Measurements from ENCODE around the gene KCNS1.
"Not testable (repeated sequence)": the region's sequence is repeated elsewhere in the genome, so short reads cannot be mapped to it uniquely, and the experiment has no call there.

KCNS1 gene

DNA sequence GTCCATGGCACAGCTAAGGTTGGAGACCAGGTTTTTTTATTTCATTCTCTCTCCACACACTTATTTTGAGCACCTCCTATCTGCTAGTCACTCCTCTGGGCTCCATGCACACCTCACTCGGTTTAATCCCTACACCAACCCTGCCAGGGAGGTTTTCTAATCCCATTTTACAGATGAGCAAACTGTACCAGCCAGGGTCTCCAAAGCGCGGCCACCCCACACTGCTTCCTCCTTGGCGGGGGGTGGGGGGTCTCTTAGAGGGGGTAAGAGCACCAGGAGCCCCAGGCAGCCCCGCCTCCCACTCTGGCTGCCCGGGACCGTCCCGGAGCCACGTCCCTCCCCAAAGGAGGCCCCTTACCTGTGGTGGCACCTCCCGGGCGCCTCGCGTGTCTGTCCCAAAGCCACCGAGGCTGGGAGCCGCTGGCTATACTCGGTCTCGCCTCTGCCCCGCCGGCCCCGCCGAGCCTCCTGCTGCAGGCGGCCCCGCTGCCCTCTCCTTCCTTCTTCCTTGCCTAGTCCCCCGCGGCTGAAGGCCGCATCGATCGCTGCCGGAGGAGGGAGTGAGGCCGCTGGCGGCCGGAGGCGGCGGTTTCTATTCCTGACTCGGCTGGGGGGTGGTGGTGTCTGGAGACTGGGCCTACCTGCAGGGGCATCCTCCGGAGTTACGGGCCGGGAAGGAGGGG, at the start of gene KCNS1:
Gene KCNS1, minus strand, starts transcription at position 565 of the 683 bp plus-strand sequence. CDS start 1,891 bp downstream, outside the sequence.
- no peak for DNase-seq (ENCODE audit: low spot score)

GRCh38 chr20:45149062-45149461, 48.1 kb upstream of the KCNS1 start:
- no peak for DNase-seq (ENCODE audit: low spot score)

DNA sequence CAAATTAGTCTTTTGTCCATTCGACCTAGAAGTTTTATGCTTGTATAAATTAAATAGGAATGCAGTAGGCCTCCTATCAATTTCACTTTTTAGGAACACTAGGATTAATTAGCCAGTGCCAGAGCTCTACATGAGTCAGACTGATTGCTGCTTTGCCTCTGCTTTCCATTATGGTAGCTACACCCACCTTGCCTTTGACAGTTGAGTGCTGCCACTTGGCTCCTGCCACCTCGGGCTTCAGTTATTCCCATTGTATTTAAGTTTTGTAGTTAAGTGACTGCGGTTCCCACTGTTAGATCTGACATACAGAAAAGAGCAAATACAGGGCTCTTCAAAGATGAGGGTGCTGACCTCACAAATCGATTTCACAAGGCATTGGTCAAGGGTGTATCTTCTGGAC, 39.9 kb upstream of the KCNS1 start:
- DNase-seq (ENCODE audit: low spot score), result no peak

DNA sequence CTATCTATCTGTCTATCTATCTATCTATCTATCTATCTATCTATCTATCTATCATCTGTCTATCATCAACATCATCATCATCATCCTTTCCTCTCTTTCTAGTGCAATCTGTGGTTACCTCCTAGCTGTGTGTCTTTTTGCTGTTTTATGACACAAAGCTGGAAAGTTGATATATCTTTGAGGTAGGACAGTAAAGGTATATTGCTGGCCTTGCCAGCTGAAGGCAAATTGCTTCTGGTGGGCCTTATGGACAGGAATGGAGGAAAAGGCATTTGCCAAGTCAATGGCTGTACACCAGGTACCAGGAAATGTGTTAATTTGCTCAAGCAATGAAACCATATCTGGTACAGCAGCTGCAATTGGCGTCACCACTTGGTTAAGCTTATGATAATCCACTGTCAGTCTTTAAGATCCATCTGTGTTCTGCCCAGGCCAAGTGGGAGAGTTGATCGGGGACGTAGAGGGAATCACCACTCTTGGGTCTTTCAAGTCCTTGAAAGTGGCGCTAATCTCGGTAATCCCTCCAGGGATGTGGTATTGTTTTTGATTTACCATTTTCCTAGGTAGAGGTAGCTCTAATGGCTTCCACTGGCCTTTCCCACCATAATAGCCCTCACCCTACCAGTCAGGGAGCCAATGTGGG, 38.9 kb upstream of the KCNS1 start:
- DNase-seq (ENCODE audit: low spot score), result not testable (repeated sequence)

DNA sequence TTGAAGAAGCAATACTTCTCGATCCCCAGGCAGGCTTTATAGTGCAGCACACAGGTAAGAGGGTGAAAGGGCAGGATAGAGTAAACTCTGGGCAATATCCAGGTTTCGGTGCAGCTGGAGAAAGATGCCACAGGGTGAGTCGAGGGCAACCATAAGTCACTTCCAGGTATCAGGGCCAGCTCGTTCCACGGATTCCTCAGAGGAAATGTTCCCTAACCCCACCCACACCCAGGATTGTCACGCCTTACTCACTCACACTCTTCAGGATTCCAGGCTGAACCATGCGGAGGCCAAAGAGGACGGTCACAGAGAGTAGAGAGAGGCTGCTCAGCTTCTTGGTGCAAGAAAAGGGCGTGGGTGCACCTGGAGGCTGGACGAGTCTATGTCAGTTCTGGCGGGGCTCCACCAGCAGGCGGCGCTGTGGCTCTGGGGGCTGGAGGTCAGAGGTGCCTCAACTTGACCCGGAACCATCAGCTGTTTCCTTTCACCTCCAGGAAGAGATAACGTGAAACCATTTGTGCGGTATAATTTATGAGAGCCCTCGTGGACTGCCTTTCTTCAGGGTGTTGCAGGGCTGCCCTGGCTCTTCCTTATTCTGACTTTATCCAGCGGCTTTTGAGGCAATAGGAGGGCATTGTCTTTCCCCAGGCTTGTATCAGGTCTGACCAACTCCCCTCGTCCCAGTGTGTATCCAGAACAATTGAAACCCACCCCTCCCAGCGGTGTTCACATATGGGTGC, 37.8 kb upstream of the KCNS1 start:
- DNase-seq (ENCODE audit: low spot score), result peak; percentile 64

DNA sequence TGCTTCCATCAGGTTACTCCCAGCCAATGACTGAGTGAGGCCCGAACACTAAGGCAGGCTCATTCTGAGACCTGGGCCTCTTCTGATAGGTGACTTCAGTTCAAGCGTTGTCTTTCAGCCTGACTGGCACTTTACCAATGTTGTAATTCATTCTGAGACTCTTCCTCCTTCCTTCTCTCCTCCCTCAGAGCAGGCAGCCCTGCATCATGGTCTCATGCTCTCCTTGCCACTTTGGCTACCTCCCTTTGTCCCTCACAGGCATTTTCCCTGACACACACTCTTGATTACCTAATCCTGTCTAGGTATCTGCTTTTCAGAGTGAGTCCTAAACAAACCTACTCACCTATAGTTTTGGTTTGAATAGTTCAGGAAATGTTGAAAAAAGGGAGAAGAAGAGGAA, 36.0 kb upstream of the KCNS1 start:
- DNase-seq (ENCODE audit: low spot score), result no peak

DNA sequence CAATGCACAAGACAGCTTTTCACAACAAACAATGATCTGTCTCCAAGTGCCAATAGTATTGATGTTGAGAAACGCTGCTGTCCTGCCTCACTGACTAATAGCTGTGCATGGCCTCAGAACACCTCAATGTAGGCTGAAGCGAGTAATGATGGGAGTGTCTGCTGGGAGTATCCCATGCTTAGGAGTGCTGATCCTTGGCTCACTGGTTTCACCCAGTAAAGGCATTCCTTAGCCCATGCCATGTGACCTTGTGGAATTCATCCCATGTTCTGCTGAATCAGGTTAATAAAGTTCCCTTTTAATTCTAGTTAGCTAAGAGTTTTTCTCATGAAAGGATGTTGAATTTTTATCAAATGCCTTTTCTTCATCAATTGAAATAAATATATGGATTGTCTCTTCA, 27.2 kb upstream of the KCNS1 start:
- DNase-seq (ENCODE audit: low spot score), result no peak

DNA sequence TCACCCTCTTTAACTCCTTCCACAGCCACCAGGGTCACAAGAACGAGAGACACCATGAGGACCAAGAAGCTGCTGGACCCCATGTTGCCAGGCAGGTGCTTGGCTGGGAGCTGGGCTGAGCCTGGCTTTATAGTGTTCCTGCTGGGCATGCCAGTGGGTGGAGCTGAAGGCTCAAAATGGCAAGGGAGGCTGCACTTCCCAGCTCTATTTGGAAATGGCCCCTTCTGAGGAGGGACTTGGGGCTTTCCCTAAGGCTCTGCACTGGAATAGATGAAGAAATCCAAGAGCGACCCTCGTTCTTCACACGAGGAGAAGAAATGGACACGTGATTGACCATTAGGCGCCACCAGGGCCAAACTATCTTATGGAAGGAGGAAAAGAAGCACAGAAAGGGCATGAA, 23.4 kb upstream of the KCNS1 start, which contains the start of gene WFDC12:
Gene WFDC12, minus strand, starts transcription at position 101 of the 400 bp plus-strand sequence. Its CDS starts 18 bp downstream, at position 83.
- no peak for DNase-seq (ENCODE audit: low spot score)

DNA sequence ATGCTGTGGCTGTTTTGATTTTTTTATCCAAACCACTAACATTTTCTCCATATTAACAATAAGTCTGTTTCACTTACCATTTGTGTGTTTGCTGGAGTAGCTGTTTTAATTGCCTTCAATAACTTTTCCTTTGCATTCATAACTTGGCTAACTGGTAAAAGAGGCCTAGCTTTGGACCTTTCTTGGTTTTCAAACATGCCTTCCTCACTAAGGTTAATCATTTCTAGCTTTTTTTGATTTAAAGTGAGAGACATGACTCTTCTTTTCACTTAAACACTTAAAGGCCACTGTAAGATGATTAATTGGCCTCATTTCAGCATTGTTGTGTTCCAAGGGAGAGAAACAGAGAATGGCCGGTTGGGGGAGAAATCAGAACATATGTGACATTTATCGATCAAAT, 20.5 kb upstream of the KCNS1 start:
- no peak for DNase-seq (ENCODE audit: low spot score)

- no peak for DNase-seq (ENCODE audit: low spot score)
Measured at GRCh38 chr20:45119556-45120266, 18.8 kb upstream of the KCNS1 start.

DNA sequence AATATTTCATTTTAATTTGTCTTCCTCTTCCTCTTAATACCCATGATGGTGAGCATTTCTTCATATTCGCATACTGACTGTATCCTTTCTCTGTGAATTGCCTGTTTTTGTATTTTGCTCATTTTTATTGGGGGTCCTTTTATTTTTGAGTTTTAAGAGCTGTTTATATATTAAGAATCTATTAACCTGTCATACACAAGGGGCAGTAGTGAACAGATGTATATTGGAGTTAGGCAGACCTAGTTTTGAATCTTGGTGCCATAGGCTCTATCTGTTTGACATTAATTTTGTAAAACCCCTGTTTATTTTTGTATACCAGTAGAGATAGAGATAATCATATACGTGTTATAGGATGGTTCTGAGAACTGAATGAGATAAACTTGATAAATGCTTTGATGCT, 17.1 kb upstream of the KCNS1 start:
- DNase-seq (ENCODE audit: low spot score), result no peak

DNA sequence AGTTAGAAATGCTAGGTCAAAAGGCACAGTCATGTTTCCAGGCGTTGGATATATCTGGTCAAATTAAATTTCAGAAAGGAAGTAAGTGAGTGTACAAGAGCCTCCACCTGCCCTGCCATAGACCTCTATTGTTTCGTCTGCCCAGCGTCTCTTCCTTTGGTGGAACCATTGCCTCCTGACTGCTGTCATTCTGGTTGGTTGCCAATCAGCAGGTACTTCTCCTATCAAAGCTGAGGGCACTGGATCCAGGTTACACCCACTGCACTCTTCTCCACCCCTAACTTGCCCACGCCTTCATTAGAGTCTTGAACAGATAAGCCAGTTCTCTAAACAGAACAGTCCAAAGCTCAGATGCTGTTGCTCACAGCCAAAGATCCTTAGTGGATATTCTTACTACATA, 16.7 kb upstream of the KCNS1 start:
- DNase-seq (ENCODE audit: low spot score), result no peak

GRCh38 chr20:45115829-45116228, 14.9 kb upstream of the KCNS1 start:
- no peak for DNase-seq (ENCODE audit: low spot score)

DNA sequence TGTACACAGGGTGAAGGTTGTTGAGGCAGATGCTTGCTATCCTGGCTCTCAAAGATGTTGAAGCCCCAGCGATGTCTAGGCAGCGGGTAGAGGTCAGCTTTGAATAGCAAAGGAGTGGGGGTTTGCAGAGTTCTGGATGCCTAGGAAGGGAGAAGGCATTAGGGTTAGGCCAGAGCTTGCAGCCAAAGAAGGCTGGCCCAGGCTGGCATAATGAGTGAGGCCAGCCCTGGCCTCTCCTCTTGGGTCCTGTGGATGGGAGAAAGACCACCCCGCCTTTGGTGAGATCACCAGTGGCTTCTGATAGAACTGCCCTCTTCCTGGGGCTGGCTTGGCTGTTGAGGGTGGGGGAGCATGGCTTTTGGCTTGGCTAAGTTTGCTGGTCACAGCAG, 14.5 kb upstream of the KCNS1 start:
- DNase-seq (ENCODE audit: low spot score), result no peak

DNA sequence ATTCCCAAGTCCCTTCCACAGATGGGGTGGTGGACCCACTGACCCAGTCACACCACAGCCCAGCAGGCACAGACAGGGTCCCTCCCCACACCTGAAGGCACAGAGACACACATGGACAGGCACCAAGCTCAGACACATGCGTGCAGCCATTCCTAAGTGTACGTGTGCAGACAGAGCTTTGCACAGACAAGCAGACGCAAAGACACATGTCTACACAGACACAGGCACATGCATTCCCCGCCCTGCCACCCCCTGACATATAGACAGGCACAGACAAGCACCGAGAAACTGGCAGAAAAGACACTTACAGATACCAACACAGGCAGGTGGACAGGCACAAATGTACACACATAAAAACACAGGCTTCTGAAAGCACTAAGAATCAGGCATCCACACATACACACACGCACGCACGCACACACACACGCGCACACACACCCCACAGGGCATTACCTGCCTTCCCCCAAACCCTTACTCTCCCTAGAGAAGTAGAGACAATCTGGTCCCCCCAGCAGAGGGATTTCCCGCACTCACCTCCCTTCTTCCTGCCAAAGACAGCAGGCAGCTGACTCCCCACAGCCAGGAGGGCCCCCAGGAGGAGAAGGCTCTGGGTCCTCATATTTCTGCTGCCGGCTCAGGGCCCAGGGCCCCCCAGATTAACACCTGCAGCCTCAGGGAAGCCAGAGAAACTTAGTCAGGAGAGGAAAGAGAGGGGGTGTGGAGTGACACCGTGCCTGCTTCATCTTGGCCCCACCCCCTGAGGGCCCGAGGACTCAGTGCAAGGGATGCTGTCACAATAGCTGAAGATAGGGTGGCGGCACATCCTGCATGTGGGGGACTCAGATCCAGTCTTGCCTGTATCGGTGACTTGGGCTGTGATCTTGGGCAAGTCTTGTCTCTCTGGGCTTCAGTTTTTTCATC, 13.8 kb upstream of the KCNS1 start, which contains the start of gene WFDC5:
Gene WFDC5, minus strand, starts transcription at position 710 of the 921 bp plus-strand sequence. Its CDS starts 91 bp downstream, at position 619.
- DNase-seq (ENCODE audit: low spot score), result no peak

DNA sequence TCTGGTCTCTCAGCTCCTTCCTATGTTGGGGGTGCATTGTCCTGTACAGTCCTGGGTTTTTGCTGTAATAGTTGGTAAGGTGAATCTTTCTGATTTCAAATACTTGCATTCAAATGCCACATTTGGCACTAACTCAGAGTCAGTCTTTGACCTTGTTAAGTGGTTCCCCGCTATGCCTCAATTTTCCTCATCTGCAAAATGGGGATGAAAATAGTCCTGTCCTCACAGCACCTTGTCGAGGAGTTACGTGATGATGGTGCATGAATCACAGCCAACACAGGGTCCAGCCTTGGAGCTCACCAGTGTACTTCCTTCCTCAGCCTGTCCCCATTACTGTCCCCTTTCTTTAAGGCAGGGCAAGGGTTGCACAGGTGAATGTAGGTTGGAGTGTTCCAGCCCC, 12.9 kb upstream of the KCNS1 start:
- no peak for DNase-seq (ENCODE audit: low spot score)

DNA sequence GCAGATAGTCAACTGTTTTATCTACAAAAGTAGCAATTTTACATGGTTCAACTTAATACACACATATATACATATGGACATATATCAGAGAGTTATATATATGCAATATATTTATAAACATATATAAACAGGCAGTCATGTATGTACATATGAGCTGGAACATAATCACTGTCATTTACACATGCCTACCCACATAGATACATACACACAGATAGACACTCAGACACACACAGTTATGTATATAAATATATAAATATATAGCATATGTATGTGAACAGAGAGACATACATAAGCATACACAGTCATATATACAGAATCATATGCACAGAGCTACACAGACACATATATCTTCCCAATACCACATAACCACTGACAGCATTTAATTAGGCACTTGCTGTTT, 11.8 kb upstream of the KCNS1 start:
- no peak for DNase-seq (ENCODE audit: low spot score)

DNA sequence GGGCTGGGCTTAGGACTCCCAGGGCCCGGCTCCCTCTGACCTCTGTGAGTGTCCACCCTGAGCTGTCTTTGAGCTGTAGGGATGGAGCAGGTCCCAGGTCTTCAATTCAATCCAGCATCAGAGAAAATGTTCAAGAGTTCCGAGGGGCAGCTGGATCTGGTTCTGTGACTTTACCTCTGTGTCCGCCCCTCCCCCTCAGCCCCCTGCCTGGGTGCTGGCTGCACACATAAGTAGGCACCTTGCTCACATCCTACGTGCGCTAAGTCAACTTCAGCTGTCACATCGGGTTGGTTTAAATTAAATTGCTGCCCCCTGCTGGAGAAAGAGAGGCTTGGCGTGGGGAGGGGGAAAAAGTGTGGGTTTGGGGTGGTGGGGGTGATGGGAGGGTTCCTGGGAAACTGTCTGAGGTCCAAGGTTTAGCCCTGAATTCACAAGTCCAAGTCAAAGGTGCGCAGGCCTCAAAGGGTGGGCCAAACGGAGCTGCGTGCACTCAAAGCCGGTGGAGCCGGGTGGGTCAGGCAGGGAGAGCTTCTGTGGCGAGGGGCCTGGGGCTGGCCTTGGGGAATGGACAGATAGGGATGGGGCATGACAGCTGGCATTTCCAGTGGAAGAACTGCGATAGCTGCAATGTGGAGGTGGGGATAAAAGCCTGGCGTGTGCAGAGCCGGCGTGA, 11.0 kb upstream of the KCNS1 start:
- no peak for DNase-seq (ENCODE audit: low spot score)

- no peak for DNase-seq (ENCODE audit: low spot score)
Measured at GRCh38 chr20:45111285-45111684, 10.4 kb upstream of the KCNS1 start.

DNA sequence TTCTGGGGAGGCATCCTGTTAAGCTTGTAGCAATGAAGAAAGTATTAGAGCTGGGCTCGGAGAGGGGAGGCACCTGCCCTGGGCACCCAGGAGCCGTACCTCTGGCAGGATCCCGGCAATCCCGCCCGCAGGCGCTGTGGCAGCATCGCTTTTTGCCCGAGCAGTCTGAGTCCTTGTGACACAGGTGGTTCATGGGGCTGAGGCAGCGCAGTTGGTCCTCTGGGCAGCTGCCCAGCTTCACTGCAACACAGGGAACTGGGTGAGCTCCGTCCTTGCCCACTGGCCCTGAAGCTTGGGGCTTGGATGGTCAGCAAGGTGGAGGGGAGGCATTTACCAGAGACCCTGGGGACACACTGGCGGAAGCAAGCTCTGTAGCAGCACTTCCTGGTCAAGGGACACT, 9.4 kb upstream of the KCNS1 start:
- DNase-seq (ENCODE audit: low spot score), result no peak

- no peak for DNase-seq (ENCODE audit: low spot score)
Measured at GRCh38 chr20:45109634-45110033, 8.7 kb upstream of the KCNS1 start.
